ENCODE results near the gene MBNL1.

GRCh38 chr3:152396867-152397266, 128.1 kb downstream of the MBNL1 start:
- TF ChIP-seq, protein P1, sequence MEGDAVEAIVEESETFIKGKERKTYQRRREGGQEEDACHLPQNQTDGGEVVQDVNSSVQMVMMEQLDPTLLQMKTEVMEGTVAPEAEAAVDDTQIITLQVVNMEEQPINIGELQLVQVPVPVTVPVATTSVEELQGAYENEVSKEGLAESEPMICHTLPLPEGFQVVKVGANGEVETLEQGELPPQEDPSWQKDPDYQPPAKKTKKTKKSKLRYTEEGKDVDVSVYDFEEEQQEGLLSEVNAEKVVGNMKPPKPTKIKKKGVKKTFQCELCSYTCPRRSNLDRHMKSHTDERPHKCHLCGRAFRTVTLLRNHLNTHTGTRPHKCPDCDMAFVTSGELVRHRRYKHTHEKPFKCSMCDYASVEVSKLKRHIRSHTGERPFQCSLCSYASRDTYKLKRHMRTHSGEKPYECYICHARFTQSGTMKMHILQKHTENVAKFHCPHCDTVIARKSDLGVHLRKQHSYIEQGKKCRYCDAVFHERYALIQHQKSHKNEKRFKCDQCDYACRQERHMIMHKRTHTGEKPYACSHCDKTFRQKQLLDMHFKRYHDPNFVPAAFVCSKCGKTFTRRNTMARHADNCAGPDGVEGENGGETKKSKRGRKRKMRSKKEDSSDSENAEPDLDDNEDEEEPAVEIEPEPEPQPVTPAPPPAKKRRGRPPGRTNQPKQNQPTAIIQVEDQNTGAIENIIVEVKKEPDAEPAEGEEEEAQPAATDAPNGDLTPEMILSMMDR (IDR thresholded peaks at IDR 0.05): no peak
- TF ChIP-seq POLR2AphosphoS5 (IDR thresholded peaks at IDR 0.05): no peak
- TF ChIP-seq EP300 (IDR thresholded peaks at IDR 0.05): no peak
- no peak for TF ChIP-seq POLR2A (IDR thresholded peaks at IDR 0.05)
